SIG-M5 treated with dmso at 0.1 percent for 504 hours (cell line): ENCODE results near the gene C1orf105.

Source experiments
- DNase-seq: peaks from one replicate; lab custom pipeline; 2025; ENCODE audit not compliant: unreplicated experiment; lab: John Stamatoyannopoulos, UW

Gene C1orf105

DNA sequence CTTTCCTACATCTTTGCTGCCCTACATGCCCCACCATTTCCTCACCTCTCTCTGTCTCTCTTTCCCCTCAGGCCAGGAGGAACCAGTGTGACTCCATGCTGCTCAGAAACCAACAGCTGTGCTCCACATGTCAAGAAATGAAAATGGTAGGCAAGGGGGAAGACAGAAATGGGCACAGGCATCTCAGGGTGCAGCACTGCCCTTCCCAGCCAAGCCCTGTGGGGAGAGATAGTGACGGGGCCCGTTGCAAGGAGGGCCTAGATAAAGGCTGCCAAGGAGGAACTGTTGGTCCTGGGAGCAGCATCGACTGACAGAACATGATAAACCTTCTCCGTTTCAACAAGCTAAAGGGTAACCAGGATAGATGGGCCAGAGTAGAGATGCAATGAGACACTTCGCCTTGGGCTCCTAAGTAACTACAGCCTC is 35.9 kb downstream of the C1orf105 start:
- no peak for DNase-seq

DNA sequence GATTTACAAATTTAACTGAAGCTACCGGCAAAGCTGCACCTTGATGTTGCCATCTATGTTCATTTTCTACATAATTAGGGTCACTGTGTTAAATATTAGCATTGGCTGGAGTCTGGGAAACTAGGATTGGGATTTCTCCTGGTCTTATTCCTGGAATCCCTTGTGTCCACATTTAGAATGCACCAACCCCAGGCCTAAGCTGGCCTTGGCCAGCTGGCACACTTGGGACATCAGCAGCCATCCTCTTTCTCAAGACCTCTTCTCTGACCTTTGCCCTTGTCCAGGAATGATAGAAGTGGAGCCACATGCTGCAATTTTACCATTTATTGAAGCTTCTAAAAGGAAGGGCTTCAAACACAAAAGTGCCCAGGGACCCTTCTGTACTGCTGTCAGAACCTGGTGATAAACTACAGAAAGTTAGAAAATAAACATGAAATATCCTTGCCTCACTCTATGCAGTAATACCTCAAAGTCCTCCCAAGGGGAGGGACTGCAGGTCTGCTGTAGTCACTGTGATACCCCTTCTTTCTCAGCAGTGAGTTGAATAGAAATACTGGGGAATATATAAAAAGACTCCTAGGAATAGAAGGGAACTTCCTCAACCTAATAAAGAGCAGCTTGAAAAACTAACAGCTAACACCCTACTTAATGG is 37.1 kb downstream of the C1orf105 start:
- no peak for DNase-seq

GRCh38 chr1:172460177-172460576 is 39.7 kb downstream of the C1orf105 start:
- DNase-seq, result no peak

DNA sequence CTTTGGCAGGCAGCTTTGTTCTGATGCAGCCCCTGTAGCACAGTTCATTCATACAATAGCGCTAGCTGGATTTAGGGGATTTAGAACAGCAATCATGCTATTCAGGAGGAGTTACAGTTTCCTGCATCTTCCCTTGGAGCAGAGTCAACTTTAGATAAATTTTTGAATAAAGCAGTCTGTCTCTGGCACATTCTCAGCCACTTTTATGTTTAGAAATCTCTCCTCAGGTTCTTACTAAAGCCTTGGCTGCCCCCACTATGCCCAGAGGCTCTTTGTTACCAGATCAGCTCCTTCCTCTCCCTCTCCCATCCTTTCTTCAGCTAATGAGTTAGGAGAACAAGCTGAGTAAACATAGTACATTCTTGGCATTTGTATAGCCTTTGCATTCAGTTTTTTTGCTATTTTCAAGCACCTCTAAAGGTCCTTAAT is 40.4 kb downstream of the C1orf105 start:
- DNase-seq, result no peak

GRCh38 chr1:172465617-172466016 is 45.1 kb downstream of the C1orf105 start:
- DNase-seq, result no peak

GRCh38 chr1:172466795-172467407 is 46.4 kb downstream of the C1orf105 start:
- DNase-seq, result no peak

DNA sequence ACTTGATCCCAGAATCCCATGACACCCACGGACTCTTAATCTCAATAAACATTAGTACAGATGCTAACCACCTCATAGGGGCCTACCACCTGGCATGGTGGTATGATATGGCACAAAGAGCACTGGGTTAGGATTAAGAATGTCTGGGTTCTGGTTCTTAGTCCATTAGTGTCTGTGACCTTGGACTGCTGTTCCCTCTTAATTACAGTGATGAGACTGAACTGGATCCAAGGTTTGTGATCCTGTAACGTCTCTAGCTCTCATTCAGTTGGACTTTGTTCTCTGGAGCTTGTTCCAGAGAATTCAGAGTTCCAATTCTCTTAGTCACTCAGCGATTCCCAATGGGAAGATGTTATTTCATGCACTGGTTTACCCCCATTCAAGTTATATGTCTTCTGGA is 47.0 kb downstream of the C1orf105 start:
- no peak for DNase-seq

DNA sequence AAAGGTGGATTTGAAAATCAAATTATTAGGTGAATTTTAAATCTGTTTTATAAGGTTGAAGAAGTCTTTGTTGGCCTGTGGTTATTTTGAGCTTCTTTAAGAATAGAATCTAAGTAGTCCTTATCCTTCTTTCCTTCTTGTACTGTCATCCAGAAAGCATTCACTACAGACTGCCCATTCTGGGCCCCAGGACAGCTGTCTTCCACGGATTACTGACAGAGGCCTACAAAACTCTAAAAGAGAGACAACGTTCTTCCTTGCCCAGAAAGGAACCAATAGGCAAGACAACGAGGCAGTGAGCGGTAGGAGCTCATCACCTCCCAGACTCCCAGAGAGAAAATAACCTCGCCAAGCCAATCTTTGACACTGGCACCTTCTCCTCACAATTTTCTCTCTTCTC is 47.8 kb downstream of the C1orf105 start:
- no peak for DNase-seq

- peak; percentile 71 for DNase-seq
Measured at GRCh38 chr1:172469717-172470116, 49.2 kb downstream of the C1orf105 start.

- peak; percentile 41 for DNase-seq
Measured at GRCh38 chr1:172470149-172470548, 49.7 kb downstream of the C1orf105 start.

GRCh38 chr1:172471666-172472065 is 51.2 kb downstream of the C1orf105 start:
- no peak for DNase-seq

- peak; percentile 76 for DNase-seq
Measured at GRCh38 chr1:172472495-172472894, 52.0 kb downstream of the C1orf105 start.

GRCh38 chr1:172473302-172473701 is 52.8 kb downstream of the C1orf105 start:
- peak; percentile 97 for DNase-seq

DNA sequence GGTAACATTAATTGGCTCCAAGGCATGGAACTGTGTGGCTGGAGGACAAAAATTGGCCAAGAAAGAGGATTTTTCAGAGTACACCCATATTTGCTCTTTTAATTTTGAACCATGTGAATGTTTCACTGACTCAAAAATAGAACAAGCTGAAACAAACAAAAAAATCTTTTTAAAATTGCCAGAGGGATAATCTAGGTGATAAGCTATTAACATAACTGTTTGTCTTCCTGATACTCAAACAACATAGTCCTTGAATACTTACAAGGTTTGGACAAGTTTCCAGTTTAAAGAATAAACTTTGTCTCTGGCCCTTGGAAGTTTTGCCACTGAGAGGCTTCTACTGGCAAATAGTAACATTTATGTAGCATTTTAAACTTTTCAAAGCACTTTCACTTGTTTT is 53.4 kb downstream of the C1orf105 start:
- no peak for DNase-seq

- DNase-seq, result no peak
Measured at GRCh38 chr1:172476218-172476811, 55.8 kb downstream of the C1orf105 start.

GRCh38 chr1:172477216-172477615 is 56.7 kb downstream of the C1orf105 start:
- no peak for DNase-seq

- DNase-seq, result no peak
Measured at GRCh38 chr1:172477741-172478140, 57.3 kb downstream of the C1orf105 start.

- no peak for DNase-seq
Measured at GRCh38 chr1:172478485-172478884, 58.0 kb downstream of the C1orf105 start.

- no peak for DNase-seq
Measured at GRCh38 chr1:172480431-172480830, 59.9 kb downstream of the C1orf105 start.

- DNase-seq, result no peak
Measured at GRCh38 chr1:172482044-172482443, 61.6 kb downstream of the C1orf105 start.

DNA sequence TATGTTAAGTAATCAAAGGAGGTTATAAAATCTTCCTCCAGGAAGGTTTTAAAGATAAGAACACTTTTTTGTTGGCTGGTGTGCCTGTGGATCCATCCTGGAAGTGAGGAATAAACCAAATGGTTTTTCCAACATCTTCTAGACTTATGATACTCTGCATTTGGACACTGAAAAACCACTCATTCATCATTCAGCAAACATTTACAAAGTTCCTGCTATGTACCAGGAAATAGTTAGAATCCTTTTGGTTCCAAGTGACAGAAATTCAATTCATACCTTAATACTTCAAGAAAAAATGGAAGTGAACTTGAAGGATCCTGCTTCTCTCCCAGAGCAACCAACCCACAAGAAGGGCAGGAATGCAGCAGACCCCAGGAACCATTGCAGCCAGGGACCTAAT is 63.0 kb downstream of the C1orf105 start:
- DNase-seq, result no peak

GRCh38 chr1:172484252-172484651 is 63.8 kb downstream of the C1orf105 start:
- no peak for DNase-seq
